HG02973 (cell line): ENCODE data around the gene DSC2.

ENCODE experiments used
- ATAC-seq: cut with Tn5 transposase; IDR thresholded peaks from one replicate; pipeline ENCODE4 v1.9.1; 2021; ENCODE audit warnings: moderate library complexity; ENCODE audit not compliant: unreplicated experiment

Gene DSC2

GRCh38 chr18:31099450-31100230 lies 2.6 kb downstream of the DSC2 start:
- no peak for ATAC-seq

- no peak for ATAC-seq
These were observed 3.3 kb downstream of the DSC2 start for GRCh38 chr18:31098878-31099277.

GRCh38 chr18:31097666-31098065 lies 4.6 kb downstream of the DSC2 start:
- ATAC-seq, result no peak

GRCh38 chr18:31093880-31094279 lies 8.3 kb downstream of the DSC2 start:
- no peak for ATAC-seq

GRCh38 chr18:31093294-31093693 lies 8.9 kb downstream of the DSC2 start:
- no peak for ATAC-seq

- ATAC-seq, result no peak
These were observed 10.9 kb downstream of the DSC2 start for GRCh38 chr18:31091350-31091749.

GRCh38 chr18:31088532-31088931 lies 13.7 kb downstream of the DSC2 start:
- ATAC-seq, result no peak

GRCh38 chr18:31079973-31080372 lies 22.2 kb downstream of the DSC2 start:
- no peak for ATAC-seq

- no peak for ATAC-seq
These were observed 24.3 kb downstream of the DSC2 start for GRCh38 chr18:31077878-31078277.

- no peak for ATAC-seq
These were observed 30.0 kb downstream of the DSC2 start for GRCh38 chr18:31072175-31072574.

GRCh38 chr18:31070206-31070605 lies 32.0 kb downstream of the DSC2 start:
- no peak for ATAC-seq

GRCh38 chr18:31066266-31066665 lies 36.0 kb downstream of the DSC2 start:
- ATAC-seq, result no peak

GRCh38 chr18:31065036-31065773 lies 37.0 kb downstream of the DSC2 start:
- no peak for ATAC-seq

- ATAC-seq, result peak; percentile 74
These were observed 38.1 kb downstream of the DSC2 start for GRCh38 chr18:31064130-31064529.

- no peak for ATAC-seq
These were observed 40.3 kb downstream of the DSC2 start for GRCh38 chr18:31061945-31062344.

- ATAC-seq, result no peak
These were observed 43.3 kb downstream of the DSC2 start for GRCh38 chr18:31058897-31059296.

GRCh38 chr18:31057917-31058316 lies 44.3 kb downstream of the DSC2 start:
- no peak for ATAC-seq

GRCh38 chr18:31057051-31057450 lies 45.2 kb downstream of the DSC2 start:
- ATAC-seq, result no peak

GRCh38 chr18:31056296-31056695 lies 45.9 kb downstream of the DSC2 start:
- ATAC-seq, result no peak

- no peak for ATAC-seq
These were observed 51.6 kb downstream of the DSC2 start for GRCh38 chr18:31050635-31051034.

- ATAC-seq, result no peak
These were observed 53.0 kb downstream of the DSC2 start for GRCh38 chr18:31049189-31049588.

- ATAC-seq, result no peak
These were observed 54.0 kb downstream of the DSC2 start for GRCh38 chr18:31048216-31048615.
